Neural progenitor cell (in vitro differentiated cells): ENCODE data around the gene TNPO2.

Experiments
- CTCF ChIP-seq: fragments of 200-600 bp; sonication (generic); IDR thresholded peaks from 2 replicates; pipeline ENCODE4 v1.5.1; 2017; ENCODE audit warnings: antibody characterized with exemption, mild to moderate bottlenecking
- EZH2phosphoT487 ChIP-seq: fragments of 200-600 bp; sonication (generic); IDR thresholded peaks from 2 replicates; pipeline ENCODE4 v1.6.1; 2017; ENCODE audit warnings: antibody characterized with exemption

- no peak for TF ChIP-seq CTCF
- TF ChIP-seq EZH2phosphoT487: no peak
These were observed 30.8 kb downstream of the TNPO2 start for GRCh38 chr19:12692960-12693359.
